BLaER1 treated with 17β-estradiol and CSF1 and Interleukin-3, amounts not matched to agents 10 nM and 100 nM (cell line): ENCODE results near the gene FBXL15.

Source experiments
- H3K27ac ChIP-seq, 11 experiments: shearing (Covaris generic); formaldehyde crosslinking; 2 replicates each; pipeline ENCODE4 v1.8.1; 2022
- H3K27me3 ChIP-seq, 11 experiments: shearing (Covaris generic); formaldehyde crosslinking; 2 replicates each; pipeline ENCODE4 v1.8.1; 2022
- H3K36me3 ChIP-seq, 11 experiments: shearing (Covaris generic); formaldehyde crosslinking; 2 replicates each; pipeline ENCODE4 v1.8.1; 2022
- H3K4me1 ChIP-seq, 10 experiments: shearing (Covaris generic); formaldehyde crosslinking; 2 replicates each; pipeline ENCODE4 v1.8.1; 2022
- H3K4me2 ChIP-seq, 11 experiments: shearing (Covaris generic); formaldehyde crosslinking; 2 replicates each; pipeline ENCODE4 v1.8.1; 2022
- H3K4me3 ChIP-seq, 10 experiments: shearing (Covaris generic); formaldehyde crosslinking; 2 replicates each; pipeline ENCODE4 v1.8.1; 2022
- H3K9ac ChIP-seq, 11 experiments: shearing (Covaris generic); formaldehyde crosslinking; 2 replicates each; pipeline ENCODE4 v1.8.1; 2022
- H3K9me3 ChIP-seq, 11 experiments: shearing (Covaris generic); formaldehyde crosslinking; replicated peaks in 1 of 11; 2 replicates each; pipeline ENCODE4 v1.8.1; 2022
- H4K20me1 ChIP-seq, 11 experiments: shearing (Covaris generic); formaldehyde crosslinking; 2 replicates each; pipeline ENCODE4 v1.8.1; 2022
- Cebpa-rat ChIP-seq, 11 experiments: shearing (Covaris generic); IDR thresholded peaks; 2 replicates each; pipeline ENCODE4 v1.8.1; 2022

The FBXL15 gene

GRCh38 chr10:102395400-102396316 lies 25.0 kb upstream of the FBXL15 start, which contains the start of gene NFKB2:
TSS of gene NFKB2 (plus strand) at chr10:102395705. CDS start at chr10:102395960, 255 bp downstream.
- H3K27me3 ChIP-seq, result no peaks in the 10 kb centered on the region
- H3K27ac ChIP-seq, result peak within 1 kb of the TSS; percentile 74 to 97 (median 88)
- H3K4me1 ChIP-seq, result peaks cover 42 to 56% (median 50%) of the 10 kb centered on the region in 10 experiments
- no peak for TF ChIP-seq Cebpa-rat (IDR thresholded peaks at IDR 0.05)
- peak within 1 kb of the TSS; percentile 78 to 97 (median 86) for H3K9ac ChIP-seq
- H3K36me3 ChIP-seq, result peaks cover 4 to 38% (median 22%) of the 10 kb centered on the region in 11 experiments; a peak in 19 of 22 replicates
- peaks cover 0 to 42% (median 22%) of the 10 kb centered on the region in 11 experiments; a peak in 15 of 22 replicates for H4K20me1 ChIP-seq
- no peaks in the 10 kb centered on the region for H3K9me3 ChIP-seq
- peak within 1 kb of the TSS; percentile 64 to 91 (median 76) for H3K4me3 ChIP-seq
- peak within 1 kb of the TSS; percentile 86 to 100 (median 99) for H3K4me2 ChIP-seq

- no peaks in the 10 kb centered on the region for H3K27me3 ChIP-seq
- no peaks in the 10 kb centered on the region for H3K9me3 ChIP-seq
- H3K27ac ChIP-seq, result peak overlapping the region; percentile 58 to 97 (median 87); a peak in 21 of 22 replicates
- peak overlapping the region; percentile 86 to 100 (median 97) for H3K4me2 ChIP-seq
- no peak for TF ChIP-seq Cebpa-rat (IDR thresholded peaks at IDR 0.05)
- H4K20me1 ChIP-seq, result peaks cover 0 to 48% (median 22%) of the 10 kb centered on the region in 11 experiments; a peak in 15 of 22 replicates
- H3K9ac ChIP-seq, result peak overlapping the region; percentile 78 to 97 (median 86)
- peaks cover 42 to 56% (median 50%) of the 10 kb centered on the region in 10 experiments for H3K4me1 ChIP-seq
- H3K36me3 ChIP-seq, result peaks cover 5 to 45% (median 28%) of the 10 kb centered on the region in 11 experiments; a peak in 21 of 22 replicates
- H3K4me3 ChIP-seq, result peak overlapping the region; percentile 64 to 91 (median 76)
Observed at GRCh38 chr10:102396317-102396650, 24.4 kb upstream of the FBXL15 start.

- H3K4me1 ChIP-seq, result peaks cover 42 to 56% (median 50%) of the 10 kb centered on the region in 10 experiments
- H3K36me3 ChIP-seq, result peaks cover 9 to 49% (median 33%) of the 10 kb centered on the region in 11 experiments; a peak in 21 of 22 replicates
- peak overlapping the region in 9 of 10 experiments; percentile 69 to 91 (median 81); a peak in 18 of 20 replicates for H3K4me3 ChIP-seq
- no peak for TF ChIP-seq Cebpa-rat (IDR thresholded peaks at IDR 0.05)
- no peaks in the 10 kb centered on the region for H3K9me3 ChIP-seq
- peak overlapping the region in 7 of 11 experiments; percentile 85 to 97 (median 91); a peak in 9 of 22 replicates for H3K27ac ChIP-seq
- no peaks in the 10 kb centered on the region for H3K27me3 ChIP-seq
- peak overlapping the region; percentile 78 to 97 (median 86); a peak in 19 of 22 replicates for H3K9ac ChIP-seq
- H4K20me1 ChIP-seq, result peaks cover 0 to 53% (median 22%) of the 10 kb centered on the region in 11 experiments; a peak in 15 of 22 replicates
- peak overlapping the region; percentile 86 to 100 (median 97); a peak in 21 of 22 replicates for H3K4me2 ChIP-seq
Observed at GRCh38 chr10:102396730-102397151, 23.9 kb upstream of the FBXL15 start.

- H3K36me3 ChIP-seq, result peaks cover 13 to 57% (median 38%) of the 10 kb centered on the region in 11 experiments; a peak in 21 of 22 replicates
- peaks cover 0 to 60% (median 22%) of the 10 kb centered on the region in 11 experiments; a peak in 15 of 22 replicates for H4K20me1 ChIP-seq
- peaks cover 42 to 53% (median 50%) of the 10 kb centered on the region in 10 experiments for H3K4me1 ChIP-seq
- TF ChIP-seq Cebpa-rat (IDR thresholded peaks at IDR 0.05), result 0 out of 22 replicates have a peak, but pooled peaks of 1 of the 11 experiments have one; percentile 33
- H3K4me3 ChIP-seq, result peak overlapping the region in 4 of 10 experiments; percentile 69 to 91 (median 76); a peak in 7 of 20 replicates
- no peaks in the 10 kb centered on the region for H3K27me3 ChIP-seq
- no peaks in the 10 kb centered on the region for H3K9me3 ChIP-seq
- peak overlapping the region in 6 of 11 experiments; percentile 84 to 97 (median 89); a peak in 8 of 22 replicates for H3K9ac ChIP-seq
- peak overlapping the region; percentile 86 to 100 (median 97); a peak in 14 of 22 replicates for H3K4me2 ChIP-seq
- peak overlapping the region in 1 of 11 experiments; percentile 97; a peak in 1 of 22 replicates for H3K27ac ChIP-seq
Observed at GRCh38 chr10:102397222-102398171, 23.1 kb upstream of the FBXL15 start.

GRCh38 chr10:102398172-102399020 lies 22.2 kb upstream of the FBXL15 start:
- Histone ChIP-seq H3K36me3 (peaks cover 13 to 66% (median 38%) of the 10 kb centered on the region in 11 experiments; a peak in 21 of 22 replicates), H3K9ac (peak overlapping the region; percentile 68 to 85 (median 77); a peak in 21 of 22 replicates)
- no peak for TF ChIP-seq Cebpa-rat (IDR thresholded peaks at IDR 0.05)

GRCh38 chr10:102399217-102400021 lies 21.2 kb upstream of the FBXL15 start:
- Histone ChIP-seq H3K4me2 (peak overlapping the region; percentile 81 to 100 (median 90)), H3K9ac (peak overlapping the region; percentile 68 to 85 (median 77)), H3K4me1 (peaks cover 31 to 43% (median 40%) of the 10 kb centered on the region in 10 experiments), H4K20me1 (peaks cover 0 to 80% (median 32%) of the 10 kb centered on the region in 11 experiments; a peak in 16 of 22 replicates), H3K27ac (peak overlapping the region in 10 of 11 experiments; percentile 48 to 74 (median 61); a peak in 21 of 22 replicates), H3K27me3 (no peaks in the 10 kb centered on the region), H3K36me3 (peaks cover 13 to 69% (median 38%) of the 10 kb centered on the region in 11 experiments; a peak in 21 of 22 replicates), H3K9me3 (no peaks in the 10 kb centered on the region), H3K4me3 (peak overlapping the region; percentile 48 to 75 (median 64))
- TF ChIP-seq Cebpa-rat (IDR thresholded peaks at IDR 0.05), result no peak

More at GRCh38 chr10:102398172-102399020, 22.2 kb upstream of the FBXL15 start:
- H3K9me3 ChIP-seq, result no peaks in the 10 kb centered on the region
- peak overlapping the region in 3 of 11 experiments; percentile 69 to 74 (median 70); a peak in 4 of 22 replicates for H3K27ac ChIP-seq
- peak overlapping the region; percentile 81 to 100 (median 90) for H3K4me2 ChIP-seq
- H4K20me1 ChIP-seq, result peaks cover 0 to 69% (median 25%) of the 10 kb centered on the region in 11 experiments; a peak in 16 of 22 replicates
- H3K4me1 ChIP-seq, result peaks cover 35 to 47% (median 43%) of the 10 kb centered on the region in 10 experiments
- H3K27me3 ChIP-seq, result no peaks in the 10 kb centered on the region
- peak overlapping the region in 8 of 10 experiments; percentile 48 to 75 (median 63); a peak in 14 of 20 replicates for H3K4me3 ChIP-seq
